ENCODE data around the gene FBXL20.
"Not testable (repeated sequence)": the region's sequence is repeated elsewhere in the genome, so short reads cannot be mapped to it uniquely, and the experiment has no call there.

FBXL20 gene

GRCh38 chr17:39325528-39326240 is 75.7 kb downstream of the FBXL20 start:
- DNase-seq = no peak

- no peak for DNase-seq
Measured at GRCh38 chr17:39318636-39319035, 82.8 kb downstream of the FBXL20 start.

GRCh38 chr17:39306509-39307212 is 94.8 kb downstream of the FBXL20 start:
- no peak for DNase-seq

- DNase-seq = no peak
Measured at GRCh38 chr17:39305978-39306377, 95.4 kb downstream of the FBXL20 start.

GRCh38 chr17:39304188-39304587 is 97.2 kb downstream of the FBXL20 start:
- no peak for DNase-seq

- no peak for DNase-seq
Measured at GRCh38 chr17:39294060-39294459, 107.4 kb downstream of the FBXL20 start.

- DNase-seq = not testable (repeated sequence)
Measured at GRCh38 chr17:39292546-39292945, 108.9 kb downstream of the FBXL20 start.

GRCh38 chr17:39286513-39286912 is 114.9 kb downstream of the FBXL20 start:
- DNase-seq = not testable (repeated sequence)

- no peak for DNase-seq
Measured at GRCh38 chr17:39284685-39285084, 116.7 kb downstream of the FBXL20 start.

GRCh38 chr17:39283896-39284295 is 117.5 kb downstream of the FBXL20 start:
- DNase-seq = no peak

- no peak for DNase-seq
Measured at GRCh38 chr17:39283098-39283497, 118.3 kb downstream of the FBXL20 start.

GRCh38 chr17:39281806-39282205 is 119.6 kb downstream of the FBXL20 start:
- no peak for DNase-seq

- DNase-seq = not testable (repeated sequence)
Measured at GRCh38 chr17:39278246-39278645, 123.2 kb downstream of the FBXL20 start.

GRCh38 chr17:39277110-39277509 is 124.3 kb downstream of the FBXL20 start:
- no peak for DNase-seq

GRCh38 chr17:39276113-39276512 is 125.3 kb downstream of the FBXL20 start:
- no peak for DNase-seq

GRCh38 chr17:39271546-39271945 is 129.9 kb downstream of the FBXL20 start:
- no peak for DNase-seq

- no peak for DNase-seq
Measured at GRCh38 chr17:39270923-39271322, 130.5 kb downstream of the FBXL20 start.

- DNase-seq = no peak
Measured at GRCh38 chr17:39264119-39264518, 137.3 kb downstream of the FBXL20 start.

GRCh38 chr17:39261286-39261685 is 140.1 kb downstream of the FBXL20 start:
- DNase-seq = no peak

- no peak for DNase-seq
Measured at GRCh38 chr17:39252788-39253460, 148.5 kb downstream of the FBXL20 start.

GRCh38 chr17:39251997-39252396 is 149.4 kb downstream of the FBXL20 start:
- DNase-seq = no peak

- DNase-seq = not testable (repeated sequence)
Measured at GRCh38 chr17:39250076-39250475, 151.3 kb downstream of the FBXL20 start.

- DNase-seq = no peak
Measured at GRCh38 chr17:39246274-39246673, 155.2 kb downstream of the FBXL20 start.

Measured in SHP77 treated with DMSO at 0.1 percent for 48 hours (cell line).